ENCODE measurements around the gene IL17D. TPM values are rescaled to one million over a fixed set of nuclear protein-coding genes. Genes with fewer than 3 reads are reported as not detected.

The IL17D gene
- total RNA-seq, 1 experiment from 2014 or later = not detected

DNA sequence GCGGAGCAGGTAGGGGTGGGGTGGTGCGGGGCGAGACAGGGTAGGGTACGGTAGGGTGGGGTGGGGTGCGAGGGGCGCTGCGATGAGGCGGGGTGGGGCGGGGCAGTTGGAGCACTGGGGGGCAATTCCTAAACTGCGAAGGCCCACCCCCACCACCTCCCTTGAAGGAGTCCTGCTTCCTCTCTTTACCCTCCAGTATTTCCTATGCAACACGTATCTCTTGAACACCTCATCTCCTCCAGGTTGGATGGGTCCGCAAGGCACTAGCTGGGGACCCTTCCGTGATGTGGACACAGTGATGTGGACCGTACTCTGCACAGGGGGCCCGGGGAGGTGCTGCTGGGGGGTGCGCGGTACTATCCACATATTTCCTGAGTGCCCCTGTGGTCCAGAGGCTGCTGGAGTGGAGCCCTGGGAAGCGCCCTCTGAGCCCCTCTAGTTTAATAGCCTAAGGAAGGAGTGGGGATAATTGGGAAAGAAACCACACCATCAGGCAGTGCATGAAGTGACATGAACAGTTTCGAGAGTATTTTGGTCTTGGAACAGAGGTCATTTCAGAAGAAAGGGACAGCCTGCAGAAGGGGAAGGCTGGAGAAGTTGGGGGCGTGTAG, 1.1 kb downstream of the IL17D start:
- Histone ChIP-seq H3K4me3 (ENCODE audit: insufficient read depth, low read depth, low read length) (peak overlapping the region; percentile 40), H3K36me3 (replicated peaks; ENCODE audit: control insufficient read depth, insufficient read depth, low read length) (no peaks in the 10 kb centered on the region), H3K27me3 (ENCODE audit: control insufficient read depth, insufficient read depth, low read length) (peaks cover 36% of the 10 kb centered on the region)
- DNase-seq = peak; percentile 71

DNA sequence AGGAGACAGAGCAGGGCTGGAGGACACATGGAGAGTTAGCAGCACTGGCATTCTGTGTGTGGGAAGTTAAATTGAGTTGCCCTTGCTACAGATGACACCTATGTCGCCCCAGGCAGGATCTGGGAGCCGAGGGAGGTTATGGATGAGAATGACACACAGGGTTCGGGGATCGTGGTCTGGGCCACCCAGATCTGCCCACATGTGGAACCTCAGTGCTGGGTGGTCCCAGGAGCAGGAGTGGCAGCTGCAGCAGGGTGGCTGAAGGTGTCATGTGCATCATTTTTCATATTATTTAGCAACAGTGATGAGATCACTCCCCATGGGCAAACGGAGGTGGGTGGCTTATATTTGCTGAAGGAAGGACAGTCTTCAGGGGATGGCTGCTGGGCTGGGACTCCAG, 3.2 kb downstream of the IL17D start:
- H3K4me3 ChIP-seq (ENCODE audit: insufficient read depth, low read depth, low read length) = no peak overlapping the region
- H3K36me3 ChIP-seq (replicated peaks; ENCODE audit: control insufficient read depth, insufficient read depth, low read length) = no peaks in the 10 kb centered on the region
- DNase-seq = no peak
- peaks cover 27% of the 10 kb centered on the region for H3K27me3 ChIP-seq (ENCODE audit: control insufficient read depth, insufficient read depth, low read length)

DNA sequence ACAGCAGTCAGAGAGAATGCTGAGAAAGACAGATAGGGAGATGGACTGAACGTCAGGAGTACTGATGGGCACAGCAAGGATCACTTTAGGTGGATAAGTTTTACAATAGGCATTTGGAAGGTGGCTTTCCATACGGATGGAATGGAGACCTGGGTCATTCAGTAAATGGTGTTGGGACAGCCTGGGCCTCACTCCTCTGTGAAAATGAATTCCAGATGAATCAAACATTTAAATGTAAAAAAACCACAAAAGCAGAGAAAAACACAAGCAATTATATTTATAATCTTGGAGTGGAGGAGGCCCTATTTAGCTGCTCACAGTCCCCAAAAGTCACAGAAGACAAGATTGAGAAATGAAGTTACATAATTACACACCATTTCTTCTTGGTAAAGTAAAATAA, 4.7 kb downstream of the IL17D start:
- no peak overlapping the region for H3K4me3 ChIP-seq (ENCODE audit: insufficient read depth, low read depth, low read length)
- no peaks in the 10 kb centered on the region for H3K36me3 ChIP-seq (replicated peaks; ENCODE audit: control insufficient read depth, insufficient read depth, low read length)
- H3K27me3 ChIP-seq (ENCODE audit: control insufficient read depth, insufficient read depth, low read length) = peaks cover 12% of the 10 kb centered on the region
- DNase-seq = no peak

DNA sequence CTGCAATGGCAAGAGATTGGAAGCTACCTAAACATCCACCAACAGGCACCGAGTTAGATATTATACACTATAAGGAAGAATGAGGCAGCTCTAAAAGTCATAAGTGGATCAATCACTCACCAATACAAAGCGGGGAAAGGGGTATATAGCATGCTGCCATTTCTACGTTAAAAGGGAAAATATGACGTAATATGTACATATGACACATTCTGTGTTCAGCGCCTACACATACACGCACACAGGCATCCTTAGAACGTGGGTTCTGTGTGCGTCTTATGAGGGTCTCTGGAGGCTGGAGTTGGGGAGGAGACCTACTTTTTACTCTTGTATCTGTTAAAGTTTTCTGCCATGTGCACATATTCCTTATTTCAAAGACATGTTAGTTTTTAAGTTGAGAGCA, 5.9 kb downstream of the IL17D start:
- no peak for DNase-seq
- Histone ChIP-seq H3K4me3 (ENCODE audit: insufficient read depth, low read depth, low read length) (no peak overlapping the region), H3K27me3 (ENCODE audit: control insufficient read depth, insufficient read depth, low read length) (peaks cover 10% of the 10 kb centered on the region), H3K36me3 (replicated peaks; ENCODE audit: control insufficient read depth, insufficient read depth, low read length) (no peaks in the 10 kb centered on the region)

DNA sequence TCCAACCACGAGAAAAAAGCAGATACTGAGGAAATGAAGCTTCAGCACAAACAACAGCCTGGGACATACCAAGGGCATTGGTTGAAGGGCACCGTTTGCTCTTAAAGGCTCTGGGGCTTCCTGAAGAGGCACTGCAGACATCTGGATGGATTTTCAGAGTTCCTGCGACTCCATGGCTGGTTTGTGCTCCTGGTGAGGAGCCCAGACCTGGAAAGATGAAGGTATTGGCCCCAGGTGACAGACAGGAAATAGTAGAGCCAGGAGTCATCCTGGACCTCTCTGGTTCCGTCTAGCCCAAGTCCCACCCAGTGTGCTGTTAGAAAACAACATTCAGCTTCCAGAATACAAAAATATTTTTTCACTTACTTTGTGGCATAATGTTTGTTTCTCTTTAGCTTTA, 6.3 kb downstream of the IL17D start:
- Histone ChIP-seq H3K27me3 (ENCODE audit: control insufficient read depth, insufficient read depth, low read length) (peaks cover 6% of the 10 kb centered on the region), H3K4me3 (ENCODE audit: insufficient read depth, low read depth, low read length) (no peak overlapping the region), H3K36me3 (replicated peaks; ENCODE audit: control insufficient read depth, insufficient read depth, low read length) (no peaks in the 10 kb centered on the region)
- DNase-seq = no peak

DNA sequence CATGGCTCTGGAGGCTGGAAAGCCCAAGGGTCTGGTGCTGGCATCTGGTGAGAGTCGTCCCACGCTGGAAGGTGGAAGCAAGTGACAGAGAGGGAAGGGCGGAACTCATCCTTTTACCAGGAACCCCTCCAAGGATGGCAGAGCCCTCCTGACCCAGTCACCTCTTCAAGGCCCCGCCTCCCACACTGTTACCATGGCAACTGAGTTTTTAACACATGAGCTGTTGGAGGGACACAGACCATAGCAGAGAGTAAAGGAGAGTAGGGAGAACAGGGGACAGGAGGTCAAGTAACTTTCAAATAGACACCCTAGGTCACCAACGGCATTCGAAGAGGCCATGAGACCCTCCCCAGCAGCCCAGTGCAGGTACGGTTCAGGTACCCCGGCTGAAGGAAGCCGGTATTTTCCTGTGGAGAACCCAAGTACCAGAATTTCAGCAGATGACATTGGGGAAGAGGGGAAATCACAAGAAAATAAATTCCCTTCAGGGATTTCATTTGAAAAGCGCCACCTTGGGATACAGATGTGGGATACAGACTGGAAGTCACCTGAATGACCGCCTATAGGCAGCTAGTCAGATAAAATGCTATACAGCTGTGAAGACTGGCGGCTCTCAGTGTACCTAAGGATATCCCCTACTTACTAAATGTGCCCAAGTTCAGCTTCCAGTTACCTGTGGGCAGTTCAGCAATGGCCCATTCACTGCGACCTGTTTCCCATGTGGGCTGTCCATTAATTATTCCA, 8.0 kb downstream of the IL17D start:
- Histone ChIP-seq H3K4me3 (ENCODE audit: insufficient read depth, low read depth, low read length) (no peak overlapping the region; the same call in 1 of the 2 replicates), H3K36me3 (replicated peaks; ENCODE audit: control insufficient read depth, insufficient read depth, low read length) (no peaks in the 10 kb centered on the region), H3K27me3 (ENCODE audit: control insufficient read depth, insufficient read depth, low read length) (no peaks in the 10 kb centered on the region; the same call in none of the 2 replicates)
- DNase-seq = peak; percentile 68

DNA sequence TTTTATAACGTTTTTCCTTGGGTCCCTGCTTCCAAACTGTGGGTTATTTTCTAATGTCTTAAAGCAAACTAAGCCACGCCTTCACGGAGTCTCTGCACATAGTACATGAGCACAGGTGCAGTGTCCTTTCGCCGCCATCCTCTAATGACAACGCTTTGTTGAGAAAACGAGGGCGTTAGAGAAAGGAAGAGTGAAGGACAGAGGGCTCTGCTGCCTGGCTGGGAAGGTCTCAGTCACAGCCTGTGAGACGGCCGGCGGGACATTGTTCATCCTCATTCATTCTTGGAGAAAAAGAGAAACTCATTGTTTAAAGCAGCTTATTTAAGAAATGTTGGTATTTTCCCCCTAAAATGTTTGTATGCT, 9.5 kb downstream of the IL17D start:
- 0 out of 2 replicates have a peak overlapping the region, but pooled peaks have one; percentile 2 for H3K4me3 ChIP-seq (ENCODE audit: insufficient read depth, low read depth, low read length)
- H3K36me3 ChIP-seq (replicated peaks; ENCODE audit: control insufficient read depth, insufficient read depth, low read length) = no peaks in the 10 kb centered on the region
- DNase-seq = no peak
- H3K27me3 ChIP-seq (ENCODE audit: control insufficient read depth, insufficient read depth, low read length) = no peaks in the 10 kb centered on the region; the same call in none of the 2 replicates

DNA sequence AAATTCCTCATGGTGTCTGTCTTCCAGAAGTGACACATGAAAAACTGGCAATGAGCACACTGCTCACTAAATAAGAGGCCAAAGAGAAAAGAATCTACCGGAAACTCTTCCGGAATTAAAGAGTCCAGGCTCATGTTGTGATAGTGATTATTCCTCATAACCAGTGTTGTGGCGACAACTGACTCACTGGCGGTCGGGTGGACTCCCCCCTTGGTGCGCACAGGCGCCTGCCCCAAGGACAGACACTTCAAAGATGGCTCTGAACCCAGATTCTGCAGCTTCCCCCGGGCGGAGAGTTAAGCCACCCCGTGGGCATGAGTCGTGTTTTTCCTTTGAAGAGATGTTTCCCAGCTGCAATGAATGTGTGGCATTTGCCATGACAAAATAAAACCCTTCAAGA, 10.3 kb downstream of the IL17D start:
- H3K36me3 ChIP-seq (replicated peaks; ENCODE audit: control insufficient read depth, insufficient read depth, low read length) = no peaks in the 10 kb centered on the region
- DNase-seq = no peak
- no peaks in the 10 kb centered on the region; the same call in none of the 2 replicates for H3K27me3 ChIP-seq (ENCODE audit: control insufficient read depth, insufficient read depth, low read length)
- no peak overlapping the region for H3K4me3 ChIP-seq (ENCODE audit: insufficient read depth, low read depth, low read length)

DNA sequence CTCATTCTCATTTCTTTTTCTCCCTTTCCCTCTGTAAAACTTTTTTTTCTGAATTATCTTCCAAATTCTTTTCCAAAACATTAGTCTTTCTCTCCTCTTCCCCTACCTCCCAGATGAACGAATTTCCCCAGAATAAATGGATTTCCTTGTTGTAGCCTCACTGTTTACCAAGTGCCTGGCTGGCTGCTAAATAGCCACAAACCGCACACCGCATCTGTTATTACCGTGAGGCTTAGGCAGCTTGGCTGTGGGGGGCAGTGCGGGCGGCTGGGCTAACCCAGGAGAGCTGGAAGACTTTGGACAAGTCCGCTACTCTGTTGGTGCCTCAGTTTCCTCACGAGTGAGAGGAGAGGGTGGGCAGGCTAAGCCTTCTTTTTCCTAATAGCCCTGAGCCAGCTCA, 10.7 kb downstream of the IL17D start:
- Histone ChIP-seq H3K4me3 (ENCODE audit: insufficient read depth, low read depth, low read length) (no peak overlapping the region), H3K27me3 (ENCODE audit: control insufficient read depth, insufficient read depth, low read length) (no peaks in the 10 kb centered on the region; the same call in none of the 2 replicates), H3K36me3 (replicated peaks; ENCODE audit: control insufficient read depth, insufficient read depth, low read length) (no peaks in the 10 kb centered on the region)
- DNase-seq = no peak

DNA sequence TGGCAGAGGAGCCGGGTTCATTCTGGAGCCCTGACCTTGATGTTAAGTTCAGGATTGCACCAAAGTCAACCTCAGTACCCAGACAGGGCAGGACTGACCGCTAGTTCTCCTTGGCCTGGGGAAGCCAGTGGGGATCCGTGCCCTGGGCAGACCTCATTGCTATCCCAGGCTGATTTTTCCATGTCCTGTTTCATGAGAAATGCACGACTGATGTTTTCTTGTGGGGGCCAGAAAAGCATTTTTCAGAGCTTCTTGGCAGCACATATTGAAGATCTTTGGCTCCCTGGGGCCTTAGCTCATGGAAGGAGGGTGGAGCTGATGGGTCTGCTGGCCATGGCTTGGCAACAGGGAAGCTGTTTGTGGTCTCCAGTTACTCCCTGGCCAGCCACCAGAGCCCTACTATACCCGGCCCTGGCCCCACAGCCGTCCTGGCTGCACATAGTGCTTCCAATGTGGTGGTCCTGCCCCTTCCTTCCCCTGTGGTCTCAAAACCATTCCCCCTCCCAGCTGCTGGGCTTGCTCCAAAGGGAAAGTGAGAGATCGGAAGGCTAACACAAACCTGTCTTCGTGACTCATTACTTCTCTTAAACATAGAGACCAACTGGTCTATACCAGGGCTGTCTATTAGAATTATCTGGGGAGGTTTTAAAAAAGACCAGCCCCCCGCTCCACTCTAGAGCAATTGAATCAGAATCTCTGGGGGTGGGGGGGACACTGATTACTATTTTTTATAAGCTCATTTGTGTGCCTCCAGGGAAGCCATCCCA, 11.2 kb downstream of the IL17D start:
- H3K4me3 ChIP-seq (ENCODE audit: insufficient read depth, low read depth, low read length) = no peak overlapping the region
- no peaks in the 10 kb centered on the region; the same call in none of the 2 replicates for H3K27me3 ChIP-seq (ENCODE audit: control insufficient read depth, insufficient read depth, low read length)
- no peaks in the 10 kb centered on the region for H3K36me3 ChIP-seq (replicated peaks; ENCODE audit: control insufficient read depth, insufficient read depth, low read length)
- no peak for DNase-seq

DNA sequence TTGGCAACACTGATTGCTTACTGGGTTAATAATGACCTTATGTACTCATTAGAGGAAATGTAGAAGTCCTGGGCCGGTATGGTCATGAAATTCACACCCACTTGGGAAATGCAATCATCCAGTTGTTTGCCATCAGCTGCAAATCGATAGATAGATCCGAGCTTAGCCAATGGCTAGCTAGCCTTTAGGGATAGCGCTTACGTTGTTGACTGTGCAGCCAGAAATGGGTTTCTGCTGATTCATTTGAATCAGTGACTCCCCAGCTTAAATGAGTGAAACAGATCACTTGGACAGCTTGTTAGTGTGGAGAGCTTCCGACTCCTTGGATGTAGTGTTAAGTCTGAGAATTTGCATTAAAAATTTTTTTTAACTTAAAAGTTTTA, 11.8 kb downstream of the IL17D start:
- no peak for DNase-seq
- H3K36me3 ChIP-seq (replicated peaks; ENCODE audit: control insufficient read depth, insufficient read depth, low read length) = no peaks in the 10 kb centered on the region
- H3K27me3 ChIP-seq (ENCODE audit: control insufficient read depth, insufficient read depth, low read length) = no peaks in the 10 kb centered on the region; the same call in none of the 2 replicates
- no peak overlapping the region for H3K4me3 ChIP-seq (ENCODE audit: insufficient read depth, low read depth, low read length)

DNA sequence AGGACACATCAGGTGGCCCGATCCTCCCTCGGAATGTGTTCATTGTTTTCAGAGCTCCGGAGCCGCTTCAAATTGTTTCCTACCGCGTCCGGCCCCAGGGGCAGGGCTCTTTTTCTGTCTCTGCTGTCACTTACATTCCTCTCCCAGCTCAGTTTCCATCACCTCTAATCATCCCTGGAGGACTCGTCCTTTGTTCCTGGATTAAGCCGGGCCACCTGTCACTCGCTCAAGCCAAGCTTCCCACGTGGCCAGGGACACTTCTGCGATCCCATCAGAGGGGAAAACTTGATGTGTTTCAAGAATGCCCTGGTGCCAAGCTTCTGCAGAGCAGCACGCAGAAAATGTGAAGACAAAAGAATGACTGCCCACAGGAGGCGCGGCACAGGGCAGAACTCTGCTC, 13.5 kb downstream of the IL17D start:
- H3K27me3 ChIP-seq (ENCODE audit: control insufficient read depth, insufficient read depth, low read length) = peaks cover 11% of the 10 kb centered on the region
- H3K36me3 ChIP-seq (replicated peaks; ENCODE audit: control insufficient read depth, insufficient read depth, low read length) = no peaks in the 10 kb centered on the region
- H3K4me3 ChIP-seq (ENCODE audit: insufficient read depth, low read depth, low read length) = no peak overlapping the region
- DNase-seq = peak; percentile 66

DNA sequence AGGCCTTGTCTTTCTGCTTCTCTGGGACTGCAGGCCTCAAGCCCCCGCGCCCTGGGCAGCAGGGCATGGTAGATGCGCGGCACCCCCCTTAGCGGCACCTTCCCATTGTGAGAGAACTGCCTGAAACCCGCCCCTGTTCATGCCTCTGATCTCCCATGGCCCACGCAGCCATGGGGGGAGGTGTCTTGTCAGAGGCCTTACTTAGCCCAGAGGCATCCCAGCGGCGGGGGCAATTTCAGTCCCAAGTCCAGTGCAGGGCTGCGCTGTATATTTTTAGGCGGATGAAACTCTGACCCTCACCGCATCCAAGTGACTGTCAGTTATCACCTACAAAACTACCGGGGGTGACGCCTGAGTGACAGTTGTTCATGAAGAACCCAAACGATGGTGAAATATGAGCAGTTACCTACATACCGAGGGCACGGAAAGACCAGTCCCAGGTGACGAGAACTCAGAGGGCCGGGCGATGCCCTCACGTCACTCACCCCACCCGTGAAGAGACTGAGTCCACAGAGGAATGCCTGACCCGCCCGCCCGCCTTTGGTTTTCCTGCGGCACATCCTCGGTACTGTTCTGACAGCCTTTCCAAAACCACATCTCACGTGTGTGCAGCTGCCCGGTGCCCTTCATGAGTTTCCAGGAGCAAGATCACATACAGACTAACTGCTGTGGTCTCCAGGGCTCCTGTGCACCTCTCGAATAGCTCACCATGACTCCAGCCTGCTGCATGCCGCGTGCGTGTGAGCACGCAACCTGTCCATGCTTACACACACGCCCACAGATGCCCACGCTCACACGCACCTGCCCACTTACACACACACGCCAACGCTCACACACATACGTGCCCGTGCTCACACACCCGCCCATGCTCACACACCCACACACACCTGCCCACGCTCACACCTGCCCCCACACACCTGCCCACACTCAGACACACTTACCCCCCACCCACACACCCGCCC, 14.4 kb downstream of the IL17D start:
- Histone ChIP-seq H3K27me3 (ENCODE audit: control insufficient read depth, insufficient read depth, low read length) (peaks cover 16% of the 10 kb centered on the region), H3K36me3 (replicated peaks; ENCODE audit: control insufficient read depth, insufficient read depth, low read length) (no peaks in the 10 kb centered on the region), H3K4me3 (ENCODE audit: insufficient read depth, low read depth, low read length) (no peak overlapping the region)
- peak; percentile 35 for DNase-seq

DNA sequence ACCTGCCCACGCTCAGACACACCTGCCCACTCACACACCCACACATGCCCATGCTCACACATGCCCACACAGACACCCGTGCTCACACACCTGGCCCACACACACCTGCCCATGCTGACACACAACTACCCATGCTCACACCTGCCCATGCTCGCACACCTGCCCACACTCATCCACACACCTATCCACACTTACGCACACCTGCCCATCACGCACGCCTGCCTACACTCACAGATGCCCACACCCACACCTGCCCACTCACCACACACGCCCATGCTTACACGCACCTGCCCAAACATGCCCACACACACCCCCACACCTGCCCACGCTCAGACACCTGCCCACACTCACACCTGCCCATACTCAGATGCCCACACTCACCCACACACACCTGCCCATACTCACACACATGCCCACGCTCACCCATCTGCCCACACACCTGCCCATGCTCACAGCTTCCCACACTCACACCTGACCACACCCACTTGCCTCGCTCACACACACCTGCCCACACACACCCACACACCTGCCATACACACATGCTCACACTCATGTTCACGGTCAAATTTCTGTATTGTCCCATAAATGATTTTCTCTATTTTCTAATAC, 15.6 kb downstream of the IL17D start:
- DNase-seq = no peak
- Histone ChIP-seq H3K4me3 (ENCODE audit: insufficient read depth, low read depth, low read length) (no peak overlapping the region), H3K27me3 (ENCODE audit: control insufficient read depth, insufficient read depth, low read length) (peaks cover 16% of the 10 kb centered on the region), H3K36me3 (replicated peaks; ENCODE audit: control insufficient read depth, insufficient read depth, low read length) (no peaks in the 10 kb centered on the region)
